A673 (cell line): ENCODE data around the gene TEX10. TPM values are rescaled to one million over a fixed set of nuclear protein-coding genes. Genes with fewer than 3 reads are reported as not detected.

Source experiments
- BruUV-seq: library from RNA; stranded (reverse); fragments of 400-500 nt; replicated peaks from 2 replicates; lab custom pipeline; 2021; lab: Mats Ljungman, UMichigan
- CTCF ChIA-PET: fragments of 300-600 bp; sonication (Branson Sonifier 250); formaldehyde crosslinking; loops from one replicate; lab custom pipeline; 2022; ENCODE audit warnings: antibody characterized with exemption; lab: Charles Lee
- POLR2A ChIA-PET: fragments of 300-600 bp; sonication (Branson Sonifier 250); formaldehyde crosslinking; loops from one replicate; lab custom pipeline; 2022; ENCODE audit warnings: antibody characterized with exemption; ENCODE audit not compliant: low non-redundant PET; lab: Charles Lee
- DNase-seq: peaks from one replicate; pipeline ENCODE4 v3.0.0-alpha.2; 2015; ENCODE audit warnings: low spot score
- H3K27ac ChIP-seq: fragments of 200-600 bp; sonication (generic); 2 replicates; pipeline ENCODE4 v1.5.1; 2016; ENCODE audit warnings: mixed run types, low read depth, mild to moderate bottlenecking, mixed read lengths, antibody characterized with exemption, low read length; ENCODE audit not compliant: poor library complexity, severe bottlenecking
- H3K27me3 ChIP-seq: fragments of 200-600 bp; sonication (generic); replicated peaks from 2 replicates; pipeline ENCODE4 v1.6.1; 2017; ENCODE audit warnings: mixed run types, low read depth, mild to moderate bottlenecking, mixed read lengths, antibody characterized with exemption, low read length; ENCODE audit not compliant: insufficient read depth, poor library complexity
- H3K36me3 ChIP-seq: fragments of 200-600 bp; sonication (generic); 2 replicates; pipeline ENCODE4 v1.6.1; 2016; ENCODE audit warnings: mixed run types, mild to moderate bottlenecking, mixed read lengths, antibody characterized with exemption, low read length; ENCODE audit not compliant: insufficient read depth, poor library complexity, severe bottlenecking
- H3K4me1 ChIP-seq: fragments of 200-600 bp; sonication (generic); 2 replicates; pipeline ENCODE4 v1.6.1; 2017; ENCODE audit warnings: mixed run types, mild to moderate bottlenecking, mixed read lengths, antibody characterized with exemption, low read length; ENCODE audit not compliant: insufficient read depth, poor library complexity, severe bottlenecking
- H3K4me3 ChIP-seq: fragments of 200-600 bp; sonication (generic); 2 replicates; pipeline ENCODE4 v1.5.1; 2016; ENCODE audit warnings: low read depth, mixed run types, mild to moderate bottlenecking, mixed read lengths, low read length; ENCODE audit not compliant: poor library complexity, severe bottlenecking
- H3K9me3 ChIP-seq: fragments of 200-600 bp; sonication (generic); 2 replicates; pipeline ENCODE4 v1.6.1; 2016; ENCODE audit warnings: mixed run types, low read depth, mild to moderate bottlenecking, mixed read lengths, antibody characterized with exemption, low read length; ENCODE audit not compliant: poor library complexity, severe bottlenecking
- CTCF ChIP-seq: fragments of 300-800, 200-600 bp; sonication (generic); conservative IDR thresholded peaks from 2 replicates; pipeline ENCODE4 v1.5.1; 2017; ENCODE audit warnings: low read depth, mild to moderate bottlenecking, antibody characterized with exemption, low read length, moderate library complexity, mixed read lengths
- EZH2 ChIP-seq: fragments of 200-600 bp; sonication (generic); IDR thresholded peaks from 2 replicates; pipeline ENCODE4 v1.6.1; 2017; ENCODE audit warnings: borderline replicate concordance, low read depth, mild to moderate bottlenecking, mixed read lengths, antibody characterized with exemption, low read length; ENCODE audit not compliant: poor library complexity, severe bottlenecking
- intact Hi-C: fragments of 100-400 bp; cut with micrococcal nuclease; formaldehyde crosslinking; loops from one replicate; pipeline ENCODE4 v1.10.0; 2022; ENCODE audit not compliant: unreplicated experiment
- total RNA-seq: library from RNA; stranded (reverse); gene quantifications from 2 replicates; pipeline ENCODE4 v1.2.3, GENCODE V29; 2021

TEX10 gene
- total RNA-seq, 1 experiment from 2014 or later = 46.7 TPM

GRCh38 chr9:100357501-100357900, 4.8 kb upstream of the TEX10 start:
- H3K9me3 ChIP-seq = no peaks in the 10 kb centered on the region
- ChIA-PET POLR2A (no interaction called here), CTCF (no interaction called here)
- H3K4me1 ChIP-seq = no peaks in the 10 kb centered on the region
- intact Hi-C loops = no loop called here
- DNase-seq = no peak
- TF ChIP-seq CTCF = no peak
- no peak for TF ChIP-seq EZH2
- no peaks in the 10 kb centered on the region for H3K27me3 ChIP-seq
- no peak overlapping the region for H3K27ac ChIP-seq
- no peaks in the 10 kb centered on the region for H3K36me3 ChIP-seq
- H3K4me3 ChIP-seq = no peak overlapping the region
- BruUV-seq = no TSS peak

- Histone ChIP-seq H3K27me3 (no peaks in the 10 kb centered on the region), H3K4me3 (no peak overlapping the region), H3K4me1 (no peaks in the 10 kb centered on the region), H3K27ac (no peak overlapping the region), H3K9me3 (no peaks in the 10 kb centered on the region), H3K36me3 (no peaks in the 10 kb centered on the region)
- POLR2A ChIA-PET = no interaction called here
- no peak for TF ChIP-seq EZH2
- TF ChIP-seq CTCF = no peak
- no TSS peak for BruUV-seq
- no peak for DNase-seq
- CTCF ChIA-PET = interaction anchor here (0.5 kb wide), 1 partner anchor 172 kb away, joined by 4 read pairs; no protein-coding TSS in a partner anchor
- intact Hi-C loops = no loop called here
Observed at GRCh38 chr9:100355561-100355960, 2.8 kb upstream of the TEX10 start.

- Histone ChIP-seq H3K36me3 (no peaks in the 10 kb centered on the region), H3K27me3 (no peaks in the 10 kb centered on the region), H3K27ac (no peak overlapping the region), H3K4me1 (peaks cover 7% of the 10 kb centered on the region), H3K4me3 (no peak overlapping the region), H3K9me3 (no peaks in the 10 kb centered on the region)
- TF ChIP-seq EZH2 = no peak
- TF ChIP-seq CTCF = no peak
- intact Hi-C loops = no loop called here
- DNase-seq = no peak
- ChIA-PET POLR2A (no interaction called here), CTCF (no interaction called here)
- no TSS peak for BruUV-seq
Observed at GRCh38 chr9:100354121-100354800, 1.5 kb upstream of the TEX10 start.
